Heart left ventricle (tissue), 13 donors: Measurements from ENCODE around the gene MSGN1.

Source experiments
- CTCF ChIP-seq, 12 donors: fragments of 200-600 bp; sonication (generic) in 4 of 12; IDR thresholded peaks; one replicate each; pipeline versions ENCODE4 v1.5.0 to v1.8.0; 2018 to 2022; ENCODE audit warnings: antibody characterized with exemption in 12 of 12, mild to moderate bottlenecking in 5 of 12
- POLR2A ChIP-seq, 2 donors: fragments of 450-650 bp; IDR thresholded peaks; one replicate each; pipeline ENCODE4 v1.6.1; 2017; ENCODE audit warnings: antibody characterized with exemption in 2 of 2, mild to moderate bottlenecking in 2 of 2, moderate library complexity in 2 of 2
- donor health status: ischemic (EF 13 %, LVEDD 7.1; RV severe dilation, severe dysfunction).
- donor health status: DM: no; HTN: yes; CAD: no.
- donor health status: DM: no; HTN: no; CAD: no.
- donor health status: ischemic (EF 25% LVEDD 6.9; RV normal size, moderate dysfunction).
- donor health status: ischemic (EF 25% LVEDD 5.7; RV mildly dilated, moderate dysfunction).
- donor health status: ischemic (EF 35%, LVEDD 5.7; RV mildly dilated, moderate dysfunction).
- donor health status: nonischemic (EF 11% LVEDD 7.7; RV severe dilation, severe dysfunction).
- donor health status: DM: yes; HTN: yes; CAD: no.
- donor health status: PGD.
- donor health status: ischemic (EF 29% LVEDD 5.4; RV normal size, mild dysfunction).
- donor health status: nonischemic (EF 23%, LVEDD 6.1; RV moderate dilation, normal function).

- TF ChIP-seq CTCF (IDR thresholded peaks at IDR 0.05) (no peak), POLR2A (IDR thresholded peaks at IDR 0.05) (no peak)
Observed at GRCh38 chr2:17858064-17858463, 41.8 kb downstream of the MSGN1 start.
